Neutrophil (primary cell): ENCODE measurements around the gene ITIH2.
"Not testable (repeated sequence)": the region's sequence is repeated elsewhere in the genome, so short reads cannot be mapped to it uniquely, and the experiment has no call there.

Source experiments
- H3K27ac ChIP-seq: fragments of 200-600 bp; sonication (generic); 2 replicates; pipeline ENCODE4 v1.5.1; 2016; ENCODE audit warnings: mild to moderate bottlenecking, moderate library complexity
- H3K27me3 ChIP-seq: fragments of 200-600 bp; sonication (generic); 2 replicates; pipeline ENCODE4 v1.6.0; 2016; ENCODE audit warnings: mild to moderate bottlenecking
- H3K36me3 ChIP-seq: fragments of 200-600 bp; sonication (generic); 2 replicates; pipeline ENCODE4 v1.5.1; 2017
- H3K4me1 ChIP-seq, 2 experiments: fragments of 200-600 bp in 1 of 2; sonication (generic) in 1 of 2; 1 replicate in 1 of 2; 2 replicates in 1 of 2; pipeline versions ENCODE4 v1.5.1 to v1.6.1; 2013 to 2016; ENCODE audit warnings: low read depth in 1 of 2, low read length in 1 of 2, mild to moderate bottlenecking in 1 of 2, moderate library complexity in 1 of 2; ENCODE audit not compliant: control insufficient read depth in 1 of 2, insufficient read depth in 1 of 2
- H3K4me3 ChIP-seq, 2 experiments: fragments of 200-600 bp in 1 of 2; sonication (generic) in 1 of 2; 1 replicate in 1 of 2; 2 replicates in 1 of 2; pipeline ENCODE4 v1.5.1; 2013 to 2016; ENCODE audit warnings: low read depth in 1 of 2, low read length in 1 of 2, mild to moderate bottlenecking in 1 of 2, moderate library complexity in 1 of 2
- H3K9me3 ChIP-seq: fragments of 200-600 bp; sonication (generic); 2 replicates; pipeline ENCODE4 v1.5.1; 2016
- TF ChIP-seq, protein P1 (sequence below): fragments of 200-600 bp; sonication (generic); IDR thresholded peaks from 2 replicates; pipeline ENCODE4 v1.5.1; 2016; ENCODE audit warnings: antibody characterized with exemption

Gene ITIH2

DNA sequence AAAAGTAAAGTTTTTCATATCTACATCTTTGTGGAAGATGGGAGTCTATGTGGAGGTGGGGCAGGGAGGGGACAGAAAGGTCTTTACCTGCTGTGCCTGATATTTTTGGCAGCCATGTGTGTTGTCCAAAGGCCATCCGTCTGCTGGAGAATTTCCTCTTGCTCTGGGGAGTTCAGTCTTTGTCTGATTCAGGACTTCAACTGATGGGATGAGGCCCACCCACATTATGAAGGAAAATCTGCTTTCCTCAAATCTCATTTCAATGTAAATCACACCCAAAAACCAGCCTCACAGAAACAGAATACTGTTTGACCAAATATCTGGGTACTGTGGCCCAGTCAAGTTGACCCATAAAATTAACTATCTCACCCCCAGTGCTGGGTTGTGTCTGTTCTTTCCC, 23.9 kb upstream of the ITIH2 start:
- no peaks in the 10 kb centered on the region for H3K4me1 ChIP-seq
- no peak overlapping the region for H3K27ac ChIP-seq
- H3K27me3 ChIP-seq, result peaks cover 11% of the 10 kb centered on the region
- no peak overlapping the region for H3K4me3 ChIP-seq
- TF ChIP-seq, protein P1, sequence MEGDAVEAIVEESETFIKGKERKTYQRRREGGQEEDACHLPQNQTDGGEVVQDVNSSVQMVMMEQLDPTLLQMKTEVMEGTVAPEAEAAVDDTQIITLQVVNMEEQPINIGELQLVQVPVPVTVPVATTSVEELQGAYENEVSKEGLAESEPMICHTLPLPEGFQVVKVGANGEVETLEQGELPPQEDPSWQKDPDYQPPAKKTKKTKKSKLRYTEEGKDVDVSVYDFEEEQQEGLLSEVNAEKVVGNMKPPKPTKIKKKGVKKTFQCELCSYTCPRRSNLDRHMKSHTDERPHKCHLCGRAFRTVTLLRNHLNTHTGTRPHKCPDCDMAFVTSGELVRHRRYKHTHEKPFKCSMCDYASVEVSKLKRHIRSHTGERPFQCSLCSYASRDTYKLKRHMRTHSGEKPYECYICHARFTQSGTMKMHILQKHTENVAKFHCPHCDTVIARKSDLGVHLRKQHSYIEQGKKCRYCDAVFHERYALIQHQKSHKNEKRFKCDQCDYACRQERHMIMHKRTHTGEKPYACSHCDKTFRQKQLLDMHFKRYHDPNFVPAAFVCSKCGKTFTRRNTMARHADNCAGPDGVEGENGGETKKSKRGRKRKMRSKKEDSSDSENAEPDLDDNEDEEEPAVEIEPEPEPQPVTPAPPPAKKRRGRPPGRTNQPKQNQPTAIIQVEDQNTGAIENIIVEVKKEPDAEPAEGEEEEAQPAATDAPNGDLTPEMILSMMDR, result no peak
- H3K9me3 ChIP-seq, result no peaks in the 10 kb centered on the region
- no peaks in the 10 kb centered on the region for H3K36me3 ChIP-seq

DNA sequence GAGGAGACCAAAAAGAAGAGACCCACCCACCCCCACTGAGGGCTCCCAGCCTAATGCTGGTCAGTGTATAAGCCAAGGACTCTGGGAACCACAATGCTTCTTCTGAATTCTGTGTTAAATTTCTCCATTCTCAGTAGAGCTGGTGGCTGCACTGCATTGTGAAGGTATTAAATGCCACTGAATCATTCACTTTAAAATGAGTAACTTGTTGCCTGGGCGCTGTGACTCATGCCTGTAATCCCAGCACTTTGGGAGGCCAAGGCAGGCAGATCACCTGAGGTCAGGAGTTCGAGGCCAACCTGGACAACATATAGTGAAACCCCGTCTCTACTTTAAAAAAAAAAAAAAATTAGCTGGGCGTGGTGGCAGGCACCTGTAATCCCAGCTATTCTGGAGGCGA, 23.0 kb upstream of the ITIH2 start:
- H3K4me1 ChIP-seq, H3K27me3 ChIP-seq, H3K4me3 ChIP-seq, H3K9me3 ChIP-seq, H3K36me3 ChIP-seq, H3K27ac ChIP-seq: not testable (repeated sequence)

DNA sequence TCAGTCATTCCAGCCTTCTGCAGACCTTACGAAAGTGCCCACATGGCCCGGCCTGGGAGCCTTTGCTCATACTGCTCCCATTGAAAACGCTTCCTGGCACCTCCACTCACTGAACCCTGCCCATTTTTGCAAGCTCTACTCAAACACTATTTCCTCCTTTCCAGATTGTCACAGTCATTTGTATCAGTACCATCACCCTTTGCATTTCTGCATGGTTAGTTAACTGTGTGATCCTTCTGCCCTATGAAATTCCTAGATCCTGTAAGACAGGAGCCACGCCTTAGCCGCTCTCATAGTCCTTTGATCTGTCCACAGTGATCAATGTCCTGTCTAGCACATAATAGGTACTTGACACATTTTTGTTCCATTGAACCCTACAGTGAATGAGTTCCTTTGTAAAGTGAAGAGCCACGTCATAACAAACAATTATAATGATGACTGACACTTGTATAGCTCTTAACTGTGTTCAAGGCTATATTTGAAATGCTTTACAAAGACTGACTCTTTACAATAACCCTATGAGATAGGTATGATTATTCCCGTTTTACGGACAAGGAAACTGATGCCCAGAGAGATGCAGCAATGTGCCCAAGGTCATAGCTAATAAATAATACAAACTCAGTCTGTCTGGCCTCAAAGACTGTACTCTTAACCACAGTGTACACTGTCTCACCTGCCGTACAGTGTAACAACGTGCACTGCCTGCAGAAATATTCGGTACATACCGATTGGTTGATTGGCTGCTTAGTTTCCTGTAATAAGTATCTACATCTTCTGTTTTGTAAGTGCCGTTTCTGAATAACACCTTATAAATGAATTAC, 16.6 kb upstream of the ITIH2 start:
- no peak overlapping the region for H3K4me3 ChIP-seq
- H3K27ac ChIP-seq, result no peak overlapping the region
- H3K36me3 ChIP-seq, result no peaks in the 10 kb centered on the region
- H3K4me1 ChIP-seq, result no peaks in the 10 kb centered on the region
- peaks cover 21% of the 10 kb centered on the region for H3K27me3 ChIP-seq
- no peaks in the 10 kb centered on the region for H3K9me3 ChIP-seq
- TF ChIP-seq, protein P1, result no peak

DNA sequence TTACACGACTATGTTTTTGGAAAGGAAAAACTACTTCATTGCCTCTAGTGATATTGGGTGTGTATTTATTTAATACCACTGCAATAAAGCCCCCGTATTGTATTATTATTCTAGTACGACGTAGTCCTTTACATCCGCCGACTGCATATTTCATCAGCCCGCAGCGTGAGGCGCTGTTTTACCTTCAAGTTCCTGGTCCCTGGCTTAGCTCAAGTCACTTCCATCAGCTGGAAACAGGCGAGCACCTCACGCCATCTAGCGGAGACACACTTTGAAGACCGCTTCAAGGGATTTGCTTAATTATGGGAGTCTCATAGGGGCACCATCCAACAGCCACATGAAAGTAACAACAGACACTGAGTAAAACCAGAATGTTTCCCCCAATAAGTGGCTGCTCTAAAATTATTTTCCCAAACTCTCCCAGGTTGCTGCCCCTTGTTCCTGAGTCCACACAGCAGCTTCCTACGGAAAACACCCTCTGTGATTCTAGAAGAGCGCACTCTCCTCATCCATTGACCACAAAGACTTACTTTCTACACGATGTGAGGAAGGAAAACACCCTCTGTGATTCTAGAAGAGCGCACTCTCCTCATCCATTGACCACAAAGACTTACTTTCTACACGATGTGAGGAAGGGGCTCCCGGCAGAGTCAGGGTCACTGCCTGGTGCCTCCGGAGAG, 15.7 kb upstream of the ITIH2 start:
- TF ChIP-seq, protein P1, result no peak
- peaks cover 21% of the 10 kb centered on the region for H3K27me3 ChIP-seq
- no peaks in the 10 kb centered on the region for H3K4me1 ChIP-seq
- H3K27ac ChIP-seq, result no peak overlapping the region
- no peak overlapping the region for H3K4me3 ChIP-seq
- H3K9me3 ChIP-seq, result no peaks in the 10 kb centered on the region
- H3K36me3 ChIP-seq, result no peaks in the 10 kb centered on the region

DNA sequence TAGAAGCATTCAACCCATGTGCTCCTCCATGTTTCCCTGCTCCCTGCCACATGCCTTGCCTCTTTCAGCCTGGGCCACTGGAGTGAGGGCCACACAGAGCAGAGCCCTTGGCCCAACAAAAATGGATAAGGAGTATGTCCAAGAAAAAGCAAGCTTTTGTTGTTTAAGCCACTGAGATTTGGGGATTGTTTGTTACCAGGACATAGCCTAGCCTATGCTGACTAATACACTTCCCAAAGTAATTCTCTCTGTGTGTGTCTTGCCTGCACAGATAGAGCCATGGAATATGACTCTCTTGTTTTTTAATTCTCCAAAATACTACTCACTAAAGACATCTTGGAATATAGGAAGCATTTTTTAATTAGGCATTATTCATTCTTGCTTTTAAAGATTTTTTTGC, 13.5 kb upstream of the ITIH2 start:
- TF ChIP-seq, protein P1, result no peak
- no peaks in the 10 kb centered on the region for H3K4me1 ChIP-seq
- no peaks in the 10 kb centered on the region for H3K9me3 ChIP-seq
- H3K27me3 ChIP-seq, result peaks cover 21% of the 10 kb centered on the region
- no peak overlapping the region for H3K27ac ChIP-seq
- H3K36me3 ChIP-seq, result no peaks in the 10 kb centered on the region
- no peak overlapping the region for H3K4me3 ChIP-seq

DNA sequence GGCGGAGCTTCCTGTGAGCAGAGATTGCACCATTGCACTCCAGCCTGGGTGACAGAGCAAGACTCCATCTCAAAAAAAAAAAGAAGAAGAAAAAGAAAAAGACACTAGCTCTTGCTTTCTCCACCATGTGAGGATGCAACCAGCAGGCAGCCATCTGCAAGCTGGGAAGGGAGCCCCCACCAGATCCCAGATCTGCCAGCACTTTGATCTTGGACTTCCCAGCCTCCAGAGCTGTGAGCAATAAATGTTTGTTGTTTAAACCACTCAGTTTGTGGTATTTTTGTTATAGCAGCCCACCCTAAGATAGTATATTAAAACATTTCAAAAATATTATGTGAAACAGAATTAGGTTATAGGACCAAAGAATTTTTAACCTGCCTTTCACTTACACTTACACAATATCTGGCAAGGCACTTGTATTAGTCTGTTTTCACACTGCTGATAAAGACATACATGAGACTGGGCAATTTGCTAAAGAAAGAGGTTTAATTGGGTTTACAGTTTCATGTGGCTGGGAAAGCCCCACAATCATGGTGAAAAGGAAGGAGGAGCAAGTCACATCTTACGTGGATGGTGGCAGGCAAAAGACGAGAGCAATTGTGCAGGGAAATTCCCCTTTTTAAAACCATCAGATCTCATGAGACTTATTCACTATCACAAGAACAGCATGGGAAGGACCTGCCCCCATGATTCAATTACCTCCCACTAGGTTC, 12.1 kb upstream of the ITIH2 start:
- not testable (repeated sequence) for H3K4me3 ChIP-seq, H3K36me3 ChIP-seq, H3K4me1 ChIP-seq, H3K9me3 ChIP-seq, H3K27ac ChIP-seq
- H3K27me3 ChIP-seq, result peaks cover 15% of the 10 kb centered on the region

DNA sequence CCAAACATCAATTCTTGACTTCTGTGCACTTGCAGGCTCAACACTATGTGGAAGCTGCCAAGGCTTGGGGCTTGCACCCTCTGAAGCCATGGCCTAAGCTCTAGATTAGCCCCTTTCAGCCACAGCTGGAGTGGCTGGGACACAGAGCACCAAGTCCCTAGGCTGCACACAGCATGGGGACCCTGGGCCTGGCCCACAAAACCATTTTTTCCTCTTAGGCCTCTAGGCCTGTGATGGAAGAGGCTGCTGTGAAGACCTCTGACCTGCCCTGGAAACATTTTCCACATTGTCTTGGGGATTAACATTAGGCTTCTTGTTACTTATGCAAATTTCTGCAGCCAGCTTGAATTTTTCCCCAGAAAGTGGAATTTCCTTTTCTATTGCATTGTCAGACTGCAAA, 10.7 kb upstream of the ITIH2 start:
- not testable (repeated sequence) for H3K27me3 ChIP-seq, H3K27ac ChIP-seq, H3K36me3 ChIP-seq, H3K4me1 ChIP-seq, H3K4me3 ChIP-seq, H3K9me3 ChIP-seq

DNA sequence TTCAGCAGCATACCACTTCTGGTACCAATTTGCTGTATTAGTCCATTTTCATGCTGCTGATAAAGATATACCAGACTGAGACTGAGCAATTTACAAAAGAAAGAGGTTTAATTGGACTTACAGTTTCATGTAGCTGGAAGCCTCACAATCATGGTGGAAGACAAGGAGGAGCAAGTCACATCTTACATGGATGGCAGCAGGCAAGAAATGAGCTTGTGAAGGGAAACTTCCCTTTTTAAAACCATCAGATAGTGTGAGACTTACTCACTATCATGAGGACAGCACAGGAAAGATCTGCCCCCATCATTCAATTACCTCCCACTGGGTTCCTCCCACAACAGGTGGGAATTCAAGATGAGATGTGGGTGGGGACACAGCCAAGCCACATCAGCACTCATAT, 9.9 kb upstream of the ITIH2 start:
- not testable (repeated sequence) for H3K4me1 ChIP-seq, H3K4me3 ChIP-seq, H3K27me3 ChIP-seq, H3K9me3 ChIP-seq, H3K27ac ChIP-seq, H3K36me3 ChIP-seq
